Natural killer cell (primary cell): Measurements from ENCODE around the gene RGS6. TPM values are rescaled to one million over a fixed set of nuclear protein-coding genes. Genes with fewer than 3 reads are reported as not detected.

Experiments used
- ATAC-seq, 3 donors: fragments of 150-1000 bp in 2 of 3; fragments of 200-7000 bp in 1 of 3; cut with Tn5 transposase; 1 replicate in 1 of 3; 2 replicates in 2 of 3; pipeline ENCODE4 v1.10.0; 2021; ENCODE audit warnings: mild to moderate bottlenecking in 2 of 3, moderate library complexity in 2 of 3
- DNase-seq, 2 donors: peaks; one replicate each; pipeline versions ENCODE4 v3.0.0 to v3.0.0-alpha.2; 2013 to 2021; ENCODE audit warnings: mixed read lengths in 1 of 2
- H3K27ac ChIP-seq: one replicate; pipeline ENCODE4 v1.5.1; 2013; ENCODE audit warnings: mild to moderate bottlenecking, low read length
- H3K27me3 ChIP-seq: one replicate; pipeline ENCODE4 v1.6.1; 2013; ENCODE audit warnings: low read length; ENCODE audit not compliant: control insufficient read depth, insufficient read depth
- H3K36me3 ChIP-seq: one replicate; pipeline ENCODE4 v1.6.1; 2013; ENCODE audit warnings: low read length; ENCODE audit not compliant: control insufficient read depth, insufficient read depth
- H3K4me1 ChIP-seq: one replicate; pipeline ENCODE4 v1.6.1; 2013; ENCODE audit warnings: low read length; ENCODE audit not compliant: control insufficient read depth, insufficient read depth
- H3K4me3 ChIP-seq: one replicate; pipeline ENCODE4 v1.5.1; 2013; ENCODE audit warnings: low read length
- H3K9me3 ChIP-seq: one replicate; pipeline ENCODE4 v1.6.1; 2013; ENCODE audit warnings: low read length; ENCODE audit not compliant: control insufficient read depth, insufficient read depth
- H3K27ac Mint-ChIP-seq, 2 donors: one replicate each; pipeline ENCODE4 v1.8.0; 2022; ENCODE audit warnings: mild to moderate bottlenecking in 2 of 2, mixed read lengths in 2 of 2, moderate library complexity in 1 of 2
- H3K27me3 Mint-ChIP-seq, 2 donors: one replicate each; pipeline ENCODE4 v1.8.0; 2022; ENCODE audit warnings: low read depth in 2 of 2, mixed read lengths in 2 of 2
- H3K36me3 Mint-ChIP-seq: one replicate; pipeline ENCODE4 v1.8.0; 2022; ENCODE audit warnings: mixed read lengths
- H3K4me1 Mint-ChIP-seq, 2 donors: one replicate each; pipeline ENCODE4 v1.8.0; 2022; ENCODE audit warnings: mixed read lengths in 2 of 2
- H3K4me3 Mint-ChIP-seq: one replicate; pipeline ENCODE4 v1.8.0; 2022; ENCODE audit warnings: mild to moderate bottlenecking, moderate library complexity, mixed read lengths
- H3K9me3 Mint-ChIP-seq, 2 donors: one replicate each; pipeline ENCODE4 v1.8.0; 2022; ENCODE audit warnings: mixed read lengths in 2 of 2
- CTCF ChIP-seq: fragments of 200-600 bp; IDR thresholded peaks from one replicate; pipeline ENCODE4 v1.8.0; 2022; ENCODE audit warnings: antibody characterized with exemption
- WGBS: methylation state at CpG from one replicate; pipeline ENCODE4 v1.1.7; 2013; ENCODE audit warnings: missing lambda C conversion rate; ENCODE audit not compliant: insufficient coverage; 5-methylcytosine and 5-hydroxymethylcytosine counted together
- intact Hi-C: fragments of 100-400 bp; cut with micrococcal nuclease; formaldehyde crosslinking; loops from one replicate; pipeline ENCODE4 v1.14.2; 2022
- total RNA-seq, 4 donors: library from RNA; stranded (reverse); fragments of 120-200 nt in 1 of 4; gene quantifications; one replicate each; pipeline versions ENCODE4 v1.2.3 to v1.2.4, GENCODE V29; 2013 to 2022

Gene RGS6
- total RNA-seq, 3 donors from 2014 or later (not counting 1 experiment from before 2014, with no cell fraction given): 0.75 to 1.4 TPM; not detected in 1

DNA sequence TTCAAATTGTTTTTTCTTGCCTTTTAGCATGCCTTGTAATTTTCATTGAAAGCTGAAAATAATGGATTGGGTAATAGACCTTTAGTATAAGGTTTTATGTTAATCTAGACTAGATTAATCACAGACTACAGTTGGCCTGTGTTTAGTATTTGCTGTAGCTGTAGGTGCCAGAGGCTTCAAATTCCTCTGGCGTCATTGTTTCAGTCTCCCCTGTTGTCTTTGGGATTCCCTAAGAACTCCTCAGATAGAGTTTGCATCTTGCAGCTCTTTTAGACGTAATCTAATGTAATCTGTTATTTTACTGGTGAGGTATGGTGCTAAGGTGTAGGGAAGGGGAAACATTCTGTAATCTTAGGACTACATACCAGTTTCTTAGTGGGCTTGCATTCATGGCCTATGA, 113.0 kb downstream of the RGS6 start:
- Histone ChIP-seq H3K9me3 (no peaks in the 10 kb centered on the region), H3K36me3 (no peaks in the 10 kb centered on the region), H3K4me3 (no peak overlapping the region), H3K27ac (no peak overlapping the region), H3K4me1 (no peaks in the 10 kb centered on the region), H3K27me3 (peaks cover 17% of the 10 kb centered on the region)
- no peak for TF ChIP-seq CTCF
- Mint-ChIP-seq H3K4me3 (no peak overlapping the region), H3K4me1 (no peaks in the 10 kb centered on the region), H3K9me3 (peaks cover 7 to 8% of the 10 kb centered on the region in 2 donors), H3K27ac (no peak overlapping the region), H3K27me3 (peaks cover 8 to 69% of the 10 kb centered on the region in 2 donors), H3K36me3 (peaks cover 10% of the 10 kb centered on the region)
- WGBS: 85% methylated on average over 2 of the region's 2 CpGs
- DNase-seq: no peak
- intact Hi-C loops: no loop called here
- ATAC-seq: no peak

DNA sequence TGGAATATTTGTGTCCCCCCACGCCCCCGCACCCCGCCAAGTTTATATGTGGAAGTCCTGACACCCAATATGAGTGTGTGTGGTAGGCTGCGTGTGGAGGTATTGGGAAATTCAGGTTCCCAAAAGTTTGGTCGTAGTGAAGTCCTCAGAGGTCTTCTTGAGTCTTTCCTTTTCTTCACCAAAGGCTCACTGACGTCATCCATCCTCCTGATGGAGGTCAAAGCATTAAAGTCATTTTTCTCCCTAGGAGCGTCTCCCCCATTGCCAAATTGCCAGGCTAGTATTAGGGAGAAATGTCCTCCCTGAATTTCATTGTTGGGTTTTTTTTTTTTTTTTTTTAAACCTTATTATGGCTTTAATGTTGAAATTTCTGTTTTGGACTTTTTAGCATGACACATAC, 113.7 kb downstream of the RGS6 start:
- intact Hi-C loops: no loop called here
- 86% methylated on average over 6 of the region's 7 CpGs for WGBS
- H3K27me3 Mint-ChIP-seq: peaks cover 4 to 69% of the 10 kb centered on the region in 2 donors

GRCh38 chr14:72049462-72049861, 117.2 kb downstream of the RGS6 start:
- Mint-ChIP-seq H3K36me3 (no peaks in the 10 kb centered on the region), H3K27ac (no peak overlapping the region), H3K4me3 (no peak overlapping the region), H3K4me1 (no peaks in the 10 kb centered on the region), H3K9me3 (no peaks in the 10 kb centered on the region), H3K27me3 (peaks cover 3 to 51% of the 10 kb centered on the region in 2 donors)
- ATAC-seq (no peak), DNase-seq (no peak)
- WGBS: 52% methylated on average over 1 of the region's 1 CpG
- no peak overlapping the region for H3K27ac ChIP-seq
- H3K4me1 ChIP-seq: no peaks in the 10 kb centered on the region
- no peaks in the 10 kb centered on the region for H3K36me3 ChIP-seq
- no peak for TF ChIP-seq CTCF
- H3K4me3 ChIP-seq: no peak overlapping the region
- intact Hi-C loops: no loop called here
- peaks cover 14% of the 10 kb centered on the region for H3K27me3 ChIP-seq
- no peaks in the 10 kb centered on the region for H3K9me3 ChIP-seq

More for the DNA sequence above, 113.7 kb downstream of the RGS6 start:
- H3K4me3 ChIP-seq: no peak overlapping the region
- no peak overlapping the region for H3K27ac ChIP-seq
- no peaks in the 10 kb centered on the region for H3K9me3 ChIP-seq
- no peaks in the 10 kb centered on the region for H3K4me1 ChIP-seq
- Mint-ChIP-seq H3K27ac (no peak overlapping the region), H3K36me3 (peaks cover 4% of the 10 kb centered on the region), H3K4me1 (no peaks in the 10 kb centered on the region), H3K9me3 (peaks cover 2% of the 10 kb centered on the region in 2 donors), H3K4me3 (no peak overlapping the region)
- H3K27me3 ChIP-seq: peaks cover 17% of the 10 kb centered on the region
- no peak for TF ChIP-seq CTCF
- DNase-seq: no peak
- no peak for ATAC-seq
- no peaks in the 10 kb centered on the region for H3K36me3 ChIP-seq

GRCh38 chr14:72052356-72052755, 120.1 kb downstream of the RGS6 start:
- Mint-ChIP-seq H3K27me3 (peaks cover 8 to 37% of the 10 kb centered on the region in 2 donors), H3K4me1 (no peaks in the 10 kb centered on the region), H3K9me3 (no peaks in the 10 kb centered on the region), H3K36me3 (no peaks in the 10 kb centered on the region), H3K4me3 (no peak overlapping the region), H3K27ac (no peak overlapping the region)
- Histone ChIP-seq H3K9me3 (no peaks in the 10 kb centered on the region), H3K27me3 (peaks cover 11% of the 10 kb centered on the region), H3K4me1 (no peaks in the 10 kb centered on the region), H3K4me3 (no peak overlapping the region), H3K36me3 (no peaks in the 10 kb centered on the region), H3K27ac (no peak overlapping the region)
- no peak for TF ChIP-seq CTCF
- ATAC-seq (no peak), DNase-seq (no peak)
- intact Hi-C loops: no loop called here
- WGBS: 77% methylated on average over 2 of the region's 2 CpGs
